NCI-H2171 (cell line): ENCODE data around the gene FBXO27.
"Not testable (repeated sequence)": the region's sequence is repeated elsewhere in the genome, so short reads cannot be mapped to it uniquely, and the experiment has no call there.

Experiments used
- DNase-seq: peaks from one replicate; lab custom pipeline; 2025; lab: John Stamatoyannopoulos, UW

The FBXO27 gene

DNA sequence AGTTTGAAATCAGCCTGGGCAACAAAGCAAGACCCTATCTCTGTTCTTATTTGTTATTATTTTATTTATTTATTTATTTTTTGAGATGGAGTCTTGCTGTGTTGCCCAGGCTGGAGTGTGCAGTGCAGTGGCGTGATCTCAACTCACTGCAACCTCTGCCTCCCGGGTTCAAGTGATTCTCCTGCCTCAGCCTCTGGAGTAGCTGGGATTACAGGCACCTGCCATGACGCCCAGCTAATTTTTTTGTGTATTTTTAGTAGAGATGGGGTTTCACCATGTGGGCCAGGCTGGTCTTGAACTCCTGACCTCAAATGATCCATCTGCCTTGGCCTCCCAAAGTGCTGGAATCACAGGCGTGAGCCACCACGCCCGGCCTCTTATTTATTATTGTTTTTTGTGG is 44.6 kb downstream of the FBXO27 start:
- not testable (repeated sequence) for DNase-seq

DNA sequence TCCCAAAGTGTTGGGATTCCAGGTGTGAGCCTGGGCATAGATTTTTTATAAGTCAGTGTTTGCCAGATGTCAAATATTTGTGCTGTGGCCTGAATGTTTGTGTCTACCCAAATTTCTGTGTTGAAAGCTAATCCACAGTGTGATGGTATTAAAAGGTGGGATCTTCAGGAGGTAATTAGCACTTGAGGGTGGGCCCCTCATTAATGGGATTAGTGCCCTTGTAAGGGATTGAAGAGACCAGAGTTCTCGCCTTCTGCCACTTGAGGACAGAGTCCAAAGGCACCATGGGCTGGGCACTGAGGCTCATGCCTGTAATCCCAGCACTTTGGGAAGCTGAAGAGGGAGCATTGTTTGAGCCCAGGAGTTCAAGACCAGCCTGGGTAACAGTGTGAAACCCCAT is 47.1 kb downstream of the FBXO27 start:
- no peak for DNase-seq

DNA sequence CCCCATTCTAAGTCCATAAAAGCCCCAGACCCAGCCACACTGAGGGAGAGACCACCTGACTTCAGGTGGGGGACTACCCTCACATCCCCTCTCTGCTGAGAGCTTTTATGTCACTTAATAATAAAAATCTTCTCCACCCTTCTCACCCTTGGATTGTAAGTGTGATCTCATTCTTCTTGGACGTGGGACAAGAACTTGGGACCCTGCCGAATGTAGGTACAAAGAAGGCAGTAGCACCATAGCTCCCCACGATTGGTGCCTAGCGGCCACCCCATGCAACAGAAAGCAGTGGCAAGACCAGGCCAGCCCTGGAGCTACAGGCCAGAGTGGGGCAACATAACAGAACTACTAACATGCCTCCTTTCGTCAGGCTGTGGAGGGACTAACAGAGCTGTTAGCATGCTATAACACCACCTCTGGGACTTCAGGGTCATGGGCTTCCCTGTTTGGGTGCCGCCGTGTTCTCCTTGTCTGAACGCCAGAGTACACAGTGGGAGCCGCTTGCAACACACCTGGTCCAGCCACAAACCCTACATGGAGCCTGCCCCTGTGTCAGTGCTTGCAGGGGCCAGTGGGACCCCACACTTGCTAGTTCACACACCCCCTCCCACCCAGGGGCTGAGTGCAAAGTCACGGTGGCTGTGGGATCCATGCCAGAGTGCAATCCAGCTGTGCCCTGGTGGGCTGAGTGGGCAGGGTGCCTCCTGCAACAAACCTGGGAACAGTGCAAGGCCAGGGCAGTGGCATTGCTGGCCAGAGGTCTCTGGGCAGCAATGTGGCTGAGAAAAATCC is 51.6 kb downstream of the FBXO27 start:
- DNase-seq: no peak

DNA sequence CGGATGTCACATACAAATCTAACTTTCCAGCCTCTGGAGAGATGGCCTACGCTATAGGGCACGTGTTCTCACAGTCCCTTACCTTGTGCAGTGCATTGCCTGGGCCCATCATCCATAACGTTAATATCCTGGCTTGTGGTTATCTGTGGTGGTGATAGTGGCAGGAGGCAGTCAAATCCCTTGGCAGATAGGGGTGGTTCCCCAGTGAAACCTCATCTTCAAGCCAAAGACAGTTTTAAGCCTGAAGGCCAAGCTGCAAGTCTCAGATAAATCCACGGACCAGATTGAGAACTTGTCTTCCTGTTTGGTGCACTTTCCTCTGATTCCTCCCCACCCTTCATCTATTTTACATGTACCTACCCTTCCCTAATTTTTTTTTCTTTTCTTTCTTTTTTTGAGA is 52.5 kb downstream of the FBXO27 start:
- DNase-seq: no peak

DNA sequence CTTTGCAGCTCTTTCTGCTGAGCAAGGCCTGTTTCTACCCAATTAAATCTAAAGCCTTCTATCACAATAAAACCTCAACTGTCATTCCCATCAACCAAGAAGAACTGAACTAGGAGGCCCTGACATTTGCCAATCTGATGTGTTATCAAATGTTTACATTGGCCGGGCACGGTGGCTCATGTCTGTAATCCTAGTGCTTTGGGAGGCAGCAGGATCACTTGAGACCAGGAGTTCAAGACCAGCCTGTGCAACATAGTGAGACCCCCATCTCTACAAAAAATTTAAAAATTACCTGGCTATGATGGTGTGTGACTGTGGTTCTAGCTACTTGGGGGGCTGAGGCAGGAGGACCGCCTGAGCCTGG is 54.0 kb downstream of the FBXO27 start:
- DNase-seq: no peak

DNA sequence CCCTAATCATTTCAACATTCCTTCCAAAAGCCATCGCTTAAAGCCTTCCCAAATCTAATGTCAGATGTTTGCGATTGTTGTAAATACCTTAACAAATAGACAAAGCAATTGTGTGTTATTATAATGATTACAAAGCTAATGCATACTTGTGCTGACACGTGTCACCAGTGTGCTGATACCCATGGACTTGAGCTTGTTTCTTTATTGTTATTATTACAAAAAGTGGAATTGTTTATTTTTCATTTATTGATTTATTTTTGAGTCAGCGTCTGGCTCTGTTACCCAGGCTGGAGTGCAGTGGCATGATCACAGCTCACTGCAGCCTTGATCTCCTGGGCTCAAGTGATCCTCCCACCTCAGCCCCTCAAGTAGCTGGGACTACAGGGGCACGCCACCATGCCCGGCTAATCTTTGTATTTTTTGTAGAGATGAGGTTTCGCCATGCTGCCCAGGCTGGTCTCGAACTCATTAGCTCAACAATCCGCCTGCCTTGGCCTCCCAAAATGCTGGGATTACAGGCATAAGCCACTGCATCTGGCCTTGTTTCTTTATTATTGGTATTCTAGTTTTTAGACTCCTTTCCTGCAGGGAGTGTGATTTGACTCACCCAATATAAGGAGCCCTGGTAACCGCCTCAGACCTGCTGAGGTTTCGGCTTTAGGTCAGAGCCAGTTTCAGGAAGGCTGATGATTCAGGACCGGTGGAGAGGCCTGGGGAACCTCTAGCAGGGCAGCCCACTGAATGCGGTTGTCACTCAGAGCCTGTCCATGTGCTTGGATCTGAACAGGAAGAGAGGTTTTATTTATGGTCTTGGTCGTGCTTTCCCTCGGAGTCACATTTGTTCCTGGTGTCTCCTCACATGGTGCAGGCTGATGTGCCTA is 54.7 kb downstream of the FBXO27 start:
- DNase-seq: no peak

DNA sequence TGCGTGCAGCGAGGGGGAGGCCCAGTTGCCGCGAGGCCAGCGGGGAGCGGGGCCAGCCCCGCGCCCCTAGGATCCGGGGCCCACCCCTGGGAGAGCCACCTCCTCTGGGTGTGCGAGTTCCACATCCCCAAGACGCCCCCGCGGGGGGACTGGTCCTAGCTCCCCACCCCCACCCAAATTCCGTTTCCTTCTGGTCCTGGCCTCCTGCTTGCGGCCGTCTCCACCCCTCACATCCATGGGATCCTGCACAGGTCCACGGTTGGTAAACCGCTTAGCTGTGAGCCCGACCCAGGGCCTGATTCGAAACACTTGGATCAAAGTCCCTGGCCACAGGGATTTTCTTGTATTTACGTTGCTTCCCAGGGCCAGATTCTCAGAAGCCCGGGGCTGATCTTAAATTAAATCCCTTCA is 56.5 kb downstream of the FBXO27 start:
- DNase-seq: no peak

DNA sequence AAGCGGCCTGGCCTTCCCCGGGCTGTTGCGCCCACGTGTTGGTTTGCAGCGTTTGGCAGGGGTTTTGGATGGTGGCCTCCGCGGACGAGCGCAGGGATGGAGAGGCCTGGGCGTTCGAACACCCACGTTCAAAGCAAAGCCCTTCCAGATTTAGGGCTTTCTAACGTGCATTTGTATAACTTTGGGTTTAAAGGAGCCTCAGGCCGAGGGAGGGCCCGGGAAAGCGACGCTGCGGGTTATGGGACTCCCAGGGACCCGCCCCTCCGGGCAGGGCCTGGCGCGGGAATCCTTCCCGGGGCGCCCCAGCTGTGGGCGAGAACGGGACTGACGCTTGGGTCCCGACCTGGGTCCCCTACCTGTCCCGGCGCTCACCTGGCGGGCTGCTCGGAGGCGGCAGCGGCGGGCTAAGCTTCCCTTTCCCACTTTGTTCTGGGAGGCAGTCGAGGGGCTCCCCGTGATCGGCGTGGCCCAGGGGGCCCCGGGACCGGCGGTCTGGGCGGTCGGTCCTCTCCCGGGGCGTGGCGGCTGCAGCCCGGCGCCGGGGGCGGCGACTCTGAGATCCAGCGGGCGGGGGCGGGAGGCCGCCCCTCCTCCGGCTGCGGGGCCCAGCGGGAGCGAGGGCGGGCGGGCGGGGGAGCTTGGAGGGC is 57.0 kb downstream of the FBXO27 start, which contains the start of gene FBXO17:
FBXO17 (minus strand) TSS at position 529 of the 647 bp plus-strand sequence. CDS start 25,423 bp downstream, outside the sequence.
- DNase-seq: peak; percentile 11

DNA sequence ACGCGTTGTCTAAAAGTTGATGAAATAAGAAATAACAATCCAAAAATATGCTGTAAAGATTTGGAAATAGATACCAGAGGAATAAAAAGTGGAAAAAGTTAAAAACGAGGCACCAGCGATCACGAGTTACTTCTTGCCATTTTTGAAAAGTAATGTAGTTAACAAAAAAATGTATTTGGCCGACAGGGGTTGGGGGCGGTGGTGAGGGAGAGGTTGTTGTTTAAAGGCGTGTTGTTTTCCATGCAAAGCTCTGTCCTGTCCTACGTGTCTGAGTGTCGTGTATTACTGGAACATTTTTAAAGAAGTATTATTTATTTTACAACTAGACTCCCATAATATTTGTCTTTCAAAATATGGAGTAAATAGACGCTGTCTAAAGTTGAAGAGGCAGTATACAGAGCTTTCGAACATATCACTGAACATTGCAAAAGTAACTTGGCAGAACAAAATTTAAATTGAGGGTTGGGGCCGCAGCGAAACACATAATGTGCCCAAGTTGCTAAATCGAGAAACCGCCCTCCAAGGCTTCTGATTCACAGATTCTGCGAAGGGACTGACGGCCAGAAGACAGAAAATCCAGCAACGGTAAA is 57.6 kb downstream of the FBXO27 start:
- no peak for DNase-seq
